Loucy (cell line): ENCODE measurements around the gene MSL2.

ENCODE experiments used
- H2AFZ ChIP-seq: fragments of 200-600 bp; sonication (generic); 2 replicates; pipeline ENCODE4 v1.6.0; 2016; ENCODE audit warnings: antibody characterized with exemption, mild to moderate bottlenecking, low read length, moderate library complexity
- H3F3A ChIP-seq: fragments of 200-600 bp; 2 replicates; pipeline ENCODE4 v1.6.0; 2016; ENCODE audit warnings: antibody characterized with exemption, low read depth, mild to moderate bottlenecking
- H3K27me3 ChIP-seq: fragments of 200-600 bp; sonication (generic); 2 replicates; pipeline ENCODE4 v1.6.1; 2014; ENCODE audit warnings: low read length, mild to moderate bottlenecking; ENCODE audit not compliant: insufficient read depth, poor library complexity, severe bottlenecking
- H3K36me3 ChIP-seq: fragments of 200-600 bp; sonication (generic); 2 replicates; pipeline ENCODE4 v1.6.1; 2016; ENCODE audit warnings: low read length; ENCODE audit not compliant: insufficient read depth
- H3K4me1 ChIP-seq: fragments of 200-600 bp; sonication (generic); 2 replicates; pipeline ENCODE4 v1.5.1; 2014; ENCODE audit warnings: low read length, mild to moderate bottlenecking; ENCODE audit not compliant: insufficient read depth, poor library complexity, severe bottlenecking
- H3K4me2 ChIP-seq: fragments of 200-600 bp; sonication (generic); 2 replicates; pipeline ENCODE4 v1.6.0; 2014; ENCODE audit warnings: antibody characterized with exemption, low read length, low read depth, mild to moderate bottlenecking; ENCODE audit not compliant: poor library complexity, severe bottlenecking
- H3K4me3 ChIP-seq: fragments of 200-600 bp; sonication (generic); 2 replicates; pipeline ENCODE4 v1.5.1; 2014; ENCODE audit warnings: low read length, mild to moderate bottlenecking, mixed read lengths; ENCODE audit not compliant: poor library complexity, severe bottlenecking
- H3K79me2 ChIP-seq: fragments of 200-600 bp; sonication (generic); 2 replicates; pipeline ENCODE4 v1.6.1; 2014; ENCODE audit warnings: low read length; ENCODE audit not compliant: insufficient read depth
- H3K9ac ChIP-seq: fragments of 200-600 bp; sonication (generic); 2 replicates; pipeline ENCODE4 v1.6.0; 2014; ENCODE audit warnings: mild to moderate bottlenecking, low read depth, low read length, moderate library complexity; ENCODE audit not compliant: poor library complexity, severe bottlenecking
- H3K9me2 ChIP-seq: fragments of 200-600 bp; sonication (generic); replicated peaks from 2 replicates; pipeline ENCODE4 v1.6.1; 2016; ENCODE audit warnings: low read depth, low read length, mixed read lengths
- H3K9me3 ChIP-seq: fragments of 200-600 bp; sonication (generic); 2 replicates; pipeline ENCODE4 v1.6.1; 2014; ENCODE audit warnings: mild to moderate bottlenecking, antibody characterized with exemption, low read length, low read depth; ENCODE audit not compliant: insufficient read depth
- H4K20me1 ChIP-seq: fragments of 200-600 bp; sonication (generic); 2 replicates; pipeline ENCODE4 v1.6.0; 2014; ENCODE audit warnings: antibody characterized with exemption, low read length, mild to moderate bottlenecking; ENCODE audit not compliant: insufficient read depth, poor library complexity, severe bottlenecking
- CTCF ChIP-seq: fragments of 200-600 bp; sonication (generic); conservative IDR thresholded peaks from 2 replicates; pipeline ENCODE4 v1.5.1; 2014; ENCODE audit warnings: mild to moderate bottlenecking, antibody characterized with exemption, low read length
- EZH2phosphoT487 ChIP-seq: fragments of 200-600 bp; IDR thresholded peaks from 2 replicates; pipeline ENCODE4 v1.6.1; 2018; ENCODE audit warnings: antibody characterized with exemption, mild to moderate bottlenecking, moderate library complexity, borderline replicate concordance

MSL2 gene

GRCh38 chr3:136196064-136196400 lies at the start of gene MSL2:
MSL2 (minus strand) TSS chr3:136196335; CDS start chr3:136195113, 1,222 bp downstream.
- peak within 1 kb of the TSS; percentile 99 for H3K4me2 ChIP-seq
- H3K4me3 ChIP-seq = peak within 1 kb of the TSS; percentile 86
- H3K36me3 ChIP-seq = no peaks in the 10 kb centered on the region
- H3K4me1 ChIP-seq = peaks cover 26% of the 10 kb centered on the region
- H3K9ac ChIP-seq = peak within 1 kb of the TSS; percentile 93
- TF ChIP-seq CTCF = no peak
- TF ChIP-seq EZH2phosphoT487 = no peak
- H3K9me3 ChIP-seq = no peaks in the 10 kb centered on the region
- peaks cover 60% of the 10 kb centered on the region for H3K79me2 ChIP-seq
- H2AFZ ChIP-seq = peak within 1 kb of the TSS; percentile 76
- peaks cover 42% of the 10 kb centered on the region for H4K20me1 ChIP-seq
- peaks cover 7% of the 10 kb centered on the region; the same call in 1 of the 2 replicates for H3F3A ChIP-seq
- H3K27me3 ChIP-seq = peaks cover 5% of the 10 kb centered on the region
- no peaks in the 10 kb centered on the region for H3K9me2 ChIP-seq

GRCh38 chr3:136245691-136246090 lies 49.6 kb upstream of the MSL2 start:
- peaks cover 9% of the 10 kb centered on the region for H3K4me1 ChIP-seq
- H2AFZ ChIP-seq = no peak overlapping the region
- peaks cover 2% of the 10 kb centered on the region for H3K79me2 ChIP-seq
- H3K4me2 ChIP-seq = no peak overlapping the region
- no peaks in the 10 kb centered on the region for H3K9me2 ChIP-seq
- no peak overlapping the region for H3K9ac ChIP-seq
- no peak overlapping the region for H3K4me3 ChIP-seq
- no peaks in the 10 kb centered on the region for H3F3A ChIP-seq
- no peaks in the 10 kb centered on the region for H3K36me3 ChIP-seq
- H3K9me3 ChIP-seq = no peaks in the 10 kb centered on the region
- H3K27me3 ChIP-seq = no peaks in the 10 kb centered on the region
- no peaks in the 10 kb centered on the region for H4K20me1 ChIP-seq
- no peak for TF ChIP-seq CTCF
- TF ChIP-seq EZH2phosphoT487 = no peak

GRCh38 chr3:136239094-136239493 lies 43.0 kb upstream of the MSL2 start:
- Histone ChIP-seq H3K4me3 (no peak overlapping the region), H3K9me3 (no peaks in the 10 kb centered on the region), H3K4me2 (no peak overlapping the region), H3K9ac (no peak overlapping the region), H3K79me2 (no peaks in the 10 kb centered on the region), H3K9me2 (no peaks in the 10 kb centered on the region), H3K27me3 (no peaks in the 10 kb centered on the region), H3K4me1 (no peaks in the 10 kb centered on the region), H3F3A (no peaks in the 10 kb centered on the region), H2AFZ (no peak overlapping the region), H3K36me3 (no peaks in the 10 kb centered on the region), H4K20me1 (no peaks in the 10 kb centered on the region)
- TF ChIP-seq CTCF (no peak), EZH2phosphoT487 (no peak)
